ENCODE results near the gene TNFRSF25.

TNFRSF25 gene

GRCh38 chr1:6487804-6488484 is 22.0 kb upstream of the TNFRSF25 start:
- DNase-seq (ENCODE audit: low read depth in 2 of 2) = no peak

GRCh38 chr1:6486433-6487011 is 20.5 kb upstream of the TNFRSF25 start:
- DNase-seq (ENCODE audit: low read depth in 2 of 2) = peak; percentile 69 to 88

GRCh38 chr1:6485168-6486101 is 19.5 kb upstream of the TNFRSF25 start:
- DNase-seq (ENCODE audit: low read depth in 2 of 2) = no peak

- DNase-seq (ENCODE audit: low read depth in 2 of 2) = no peak
These were observed 18.8 kb upstream of the TNFRSF25 start for GRCh38 chr1:6484826-6485167.

- no peak for DNase-seq (ENCODE audit: low read depth in 2 of 2)
These were observed 17.8 kb upstream of the TNFRSF25 start for GRCh38 chr1:6483761-6484117.

- DNase-seq (ENCODE audit: low read depth in 2 of 2) = no peak
These were observed 17.2 kb upstream of the TNFRSF25 start for GRCh38 chr1:6483017-6483760.

GRCh38 chr1:6481820-6482219 is 15.8 kb upstream of the TNFRSF25 start:
- no peak for DNase-seq (ENCODE audit: low read depth in 2 of 2)

GRCh38 chr1:6477039-6477820 is 11.3 kb upstream of the TNFRSF25 start:
- DNase-seq (ENCODE audit: low read depth in 2 of 2) = no peak

- DNase-seq (ENCODE audit: low read depth in 2 of 2) = no peak
These were observed 10.5 kb upstream of the TNFRSF25 start for GRCh38 chr1:6476483-6476882.

- DNase-seq (ENCODE audit: low read depth in 2 of 2) = peak; percentile 47 to 69
These were observed 9.6 kb upstream of the TNFRSF25 start for GRCh38 chr1:6475381-6476133.

- no peak for DNase-seq (ENCODE audit: low read depth in 2 of 2)
These were observed 8.9 kb upstream of the TNFRSF25 start for GRCh38 chr1:6474815-6475282.

GRCh38 chr1:6473974-6474814 is 8.2 kb upstream of the TNFRSF25 start:
- DNase-seq (ENCODE audit: low read depth in 2 of 2) = no peak

GRCh38 chr1:6473156-6473555 is 7.2 kb upstream of the TNFRSF25 start:
- DNase-seq (ENCODE audit: low read depth in 2 of 2) = no peak

- no peak for DNase-seq (ENCODE audit: low read depth in 2 of 2)
These were observed 6.4 kb upstream of the TNFRSF25 start for GRCh38 chr1:6472391-6472790.

GRCh38 chr1:6471970-6472368 is 6.0 kb upstream of the TNFRSF25 start:
- no peak for DNase-seq (ENCODE audit: low read depth in 2 of 2)

- no peak for DNase-seq (ENCODE audit: low read depth in 2 of 2)
These were observed 5.4 kb upstream of the TNFRSF25 start for GRCh38 chr1:6471086-6471969.

- DNase-seq (ENCODE audit: low read depth in 2 of 2) = no peak
These were observed 4.4 kb upstream of the TNFRSF25 start for GRCh38 chr1:6470132-6471085.

Measured in stimulated activated CD4-positive, alpha-beta T cell treated with anti-CD3 and anti-CD28 coated beads, Interleukin-12 subunit alpha, Interleukin-12 subunit beta, amount 100 ng/mL, for 24 hours (primary cell).